Liver (tissue), 9 donors: Measurements from ENCODE around the gene CMTR2. TPM values are rescaled to one million over a fixed set of nuclear protein-coding genes. Genes with fewer than 3 reads are reported as not detected.

Experiments
- DNase-seq: peaks from one replicate; pipeline ENCODE4 v3.0.0-alpha.2; 2017; ENCODE audit warnings: low spot score
- H3K27ac ChIP-seq, 2 donors: one replicate each; pipeline ENCODE4 v1.7.0; 2013; ENCODE audit warnings: inconsistent platforms in 2 of 2, low read length in 2 of 2, control low read depth in 1 of 2, low read depth in 1 of 2, mild to moderate bottlenecking in 1 of 2
- H3K27me3 ChIP-seq, 4 donors: one replicate each; pipeline versions ENCODE4 v1.6.1 to v1.7.0; 2013; ENCODE audit warnings: low read length in 3 of 4, inconsistent platforms in 1 of 4, mild to moderate bottlenecking in 1 of 4, moderate library complexity in 1 of 4; ENCODE audit not compliant: control insufficient read depth in 4 of 4, insufficient read depth in 4 of 4
- H3K36me3 ChIP-seq, 4 donors: one replicate each; pipeline versions ENCODE4 v1.6.1 to v1.7.0; 2013; ENCODE audit warnings: low read length in 3 of 4, mild to moderate bottlenecking in 3 of 4, low read depth in 1 of 4, moderate library complexity in 1 of 4; ENCODE audit not compliant: control insufficient read depth in 4 of 4, insufficient read depth in 3 of 4
- H3K4me1 ChIP-seq, 4 donors: one replicate each; pipeline versions ENCODE4 v1.6.1 to v1.7.0; 2013; ENCODE audit warnings: low read length in 3 of 4, mild to moderate bottlenecking in 3 of 4, moderate library complexity in 1 of 4; ENCODE audit not compliant: control insufficient read depth in 4 of 4, insufficient read depth in 4 of 4
- H3K4me3 ChIP-seq, 3 donors: one replicate each; pipeline versions ENCODE4 v1.6.1 to v1.7.0; 2013; ENCODE audit warnings: low read length in 3 of 3, control low read depth in 1 of 3, low read depth in 1 of 3, mild to moderate bottlenecking in 1 of 3
- H3K9ac ChIP-seq, 2 donors: one replicate each; pipeline ENCODE4 v1.7.0; 2013; ENCODE audit warnings: low read length in 2 of 2, mild to moderate bottlenecking in 2 of 2, moderate library complexity in 2 of 2, control low read depth in 1 of 2, low read depth in 1 of 2
- H3K9me3 ChIP-seq, 4 donors: one replicate each; pipeline versions ENCODE4 v1.6.1 to v1.7.0; 2013; ENCODE audit warnings: low read length in 3 of 4; ENCODE audit not compliant: control insufficient read depth in 4 of 4
- EGR1 ChIP-seq, 2 donors: IDR thresholded peaks; 2 replicates each; pipeline ENCODE4 v1.6.1; 2016 to 2018; ENCODE audit warnings: antibody characterized with exemption in 2 of 2, low read depth in 2 of 2
- FOXA1 ChIP-seq: IDR thresholded peaks from 2 replicates; pipeline ENCODE4 v1.6.1; 2016; ENCODE audit warnings: antibody characterized with exemption
- FOXA2 ChIP-seq: IDR thresholded peaks from 2 replicates; pipeline ENCODE4 v1.6.1; 2016; ENCODE audit warnings: antibody characterized with exemption
- GABPA ChIP-seq, 2 donors: IDR thresholded peaks in 1 of 2; conservative IDR thresholded peaks in 1 of 2; 2 replicates each; pipeline ENCODE4 v1.6.1; 2016; ENCODE audit warnings: antibody characterized with exemption in 2 of 2, mild to moderate bottlenecking in 1 of 2, moderate library complexity in 1 of 2
- HNF4A ChIP-seq, 2 donors: conservative IDR thresholded peaks; 2 replicates each; pipeline ENCODE4 v1.6.1; 2016; ENCODE audit warnings: antibody characterized with exemption in 2 of 2, mild to moderate bottlenecking in 2 of 2
- JUND ChIP-seq, 2 donors: IDR thresholded peaks; 2 replicates each; pipeline ENCODE4 v1.6.1; 2016; ENCODE audit warnings: antibody characterized with exemption in 2 of 2
- NR2F2 ChIP-seq: IDR thresholded peaks from 2 replicates; pipeline ENCODE4 v1.6.1; 2016; ENCODE audit warnings: antibody characterized with exemption
- RAD21 ChIP-seq, 2 donors: IDR thresholded peaks; 2 replicates each; pipeline ENCODE4 v1.6.1; 2016; ENCODE audit warnings: antibody characterized with exemption in 2 of 2, mild to moderate bottlenecking in 2 of 2
- SP1 ChIP-seq: IDR thresholded peaks from 2 replicates; pipeline ENCODE4 v1.6.1; 2018; ENCODE audit warnings: antibody characterized with exemption, mild to moderate bottlenecking
- TAF1 ChIP-seq: conservative IDR thresholded peaks from 2 replicates; pipeline ENCODE4 v1.6.1; 2016; ENCODE audit warnings: antibody characterized with exemption, mild to moderate bottlenecking
- YY1 ChIP-seq: IDR thresholded peaks from 2 replicates; pipeline ENCODE4 v1.6.1; 2016; ENCODE audit warnings: antibody characterized with exemption, mild to moderate bottlenecking
- WGBS: extraction: QIAGEN DNeasy Blood & Tissue Kit; methylation state at CpG from one replicate; pipeline ENCODE4 v1.1.7; 2013; 5-methylcytosine and 5-hydroxymethylcytosine counted together
- polyA plus RNA-seq, 2 donors: library from polyadenylated mRNA; stranded (reverse) in 1 of 2; unstranded in 1 of 2; fragments of 200-250 nt in 1 of 2; fragments of >200 nt in 1 of 2; fragmentation: Nextera tagmentation in 1 of 2; extraction: Ambion mirVana in 1 of 2; gene quantifications; one replicate each; pipeline versions ENCODE4 v1.2.1 to v1.2.3, GENCODE V29; 2013 to 2015
- total RNA-seq, 2 donors: library from RNA; depleted of rRNA; stranded (reverse); fragments of >200 nt; gene quantifications; one replicate each; pipeline ENCODE4 v1.2.3, GENCODE V29; 2014
- TF ChIP-seq, protein P1 (sequence below): IDR thresholded peaks from 2 replicates; pipeline ENCODE4 v1.6.1; 2016; ENCODE audit warnings: antibody characterized with exemption
- TF ChIP-seq, protein P2 (sequence below): IDR thresholded peaks from 2 replicates; pipeline ENCODE4 v1.6.1; 2016; ENCODE audit warnings: antibody characterized with exemption
- TF ChIP-seq, protein P3 (sequence below): fragments of 150-350 bp; IDR thresholded peaks from 2 replicates; pipeline ENCODE4 v1.5.1; 2017; ENCODE audit warnings: improper control_type of control experiment, low read depth, low read length; ENCODE audit not compliant: missing input control
- TF ChIP-seq, protein P4 (sequence below): IDR thresholded peaks from 2 replicates; pipeline ENCODE4 v1.6.1; 2016; ENCODE audit warnings: antibody characterized with exemption
- donor health status: healthy.
- donor health status: healthy.
- donor health status: healthy.
- donor health status: healthy.
- donor health status: healthy.

Gene CMTR2
- total and polyA plus RNA-seq, 4 donors, result 6.8 to 28.0 (median 15.0) TPM

- no peak overlapping the region for H3K9ac ChIP-seq
- no peaks in the 10 kb centered on the region for H3K27me3 ChIP-seq
- no peaks in the 10 kb centered on the region for H3K36me3 ChIP-seq
- H3K4me3 ChIP-seq, result no peak overlapping the region
- TF ChIP-seq, protein P1, sequence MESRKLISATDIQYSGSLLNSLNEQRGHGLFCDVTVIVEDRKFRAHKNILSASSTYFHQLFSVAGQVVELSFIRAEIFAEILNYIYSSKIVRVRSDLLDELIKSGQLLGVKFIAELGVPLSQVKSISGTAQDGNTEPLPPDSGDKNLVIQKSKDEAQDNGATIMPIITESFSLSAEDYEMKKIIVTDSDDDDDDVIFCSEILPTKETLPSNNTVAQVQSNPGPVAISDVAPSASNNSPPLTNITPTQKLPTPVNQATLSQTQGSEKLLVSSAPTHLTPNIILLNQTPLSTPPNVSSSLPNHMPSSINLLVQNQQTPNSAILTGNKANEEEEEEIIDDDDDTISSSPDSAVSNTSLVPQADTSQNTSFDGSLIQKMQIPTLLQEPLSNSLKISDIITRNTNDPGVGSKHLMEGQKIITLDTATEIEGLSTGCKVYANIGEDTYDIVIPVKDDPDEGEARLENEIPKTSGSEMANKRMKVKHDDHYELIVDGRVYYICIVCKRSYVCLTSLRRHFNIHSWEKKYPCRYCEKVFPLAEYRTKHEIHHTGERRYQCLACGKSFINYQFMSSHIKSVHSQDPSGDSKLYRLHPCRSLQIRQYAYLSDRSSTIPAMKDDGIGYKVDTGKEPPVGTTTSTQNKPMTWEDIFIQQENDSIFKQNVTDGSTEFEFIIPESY, result no peak
- no peak for TF ChIP-seq TAF1
- TF ChIP-seq HNF4A (conservative IDR thresholded peaks at IDR 0.05), result no peak
- TF ChIP-seq, protein P2, sequence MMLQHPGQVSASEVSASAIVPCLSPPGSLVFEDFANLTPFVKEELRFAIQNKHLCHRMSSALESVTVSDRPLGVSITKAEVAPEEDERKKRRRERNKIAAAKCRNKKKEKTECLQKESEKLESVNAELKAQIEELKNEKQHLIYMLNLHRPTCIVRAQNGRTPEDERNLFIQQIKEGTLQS, result no peak
- no peak for TF ChIP-seq FOXA1
- no peak for TF ChIP-seq YY1
- TF ChIP-seq, protein P3, sequence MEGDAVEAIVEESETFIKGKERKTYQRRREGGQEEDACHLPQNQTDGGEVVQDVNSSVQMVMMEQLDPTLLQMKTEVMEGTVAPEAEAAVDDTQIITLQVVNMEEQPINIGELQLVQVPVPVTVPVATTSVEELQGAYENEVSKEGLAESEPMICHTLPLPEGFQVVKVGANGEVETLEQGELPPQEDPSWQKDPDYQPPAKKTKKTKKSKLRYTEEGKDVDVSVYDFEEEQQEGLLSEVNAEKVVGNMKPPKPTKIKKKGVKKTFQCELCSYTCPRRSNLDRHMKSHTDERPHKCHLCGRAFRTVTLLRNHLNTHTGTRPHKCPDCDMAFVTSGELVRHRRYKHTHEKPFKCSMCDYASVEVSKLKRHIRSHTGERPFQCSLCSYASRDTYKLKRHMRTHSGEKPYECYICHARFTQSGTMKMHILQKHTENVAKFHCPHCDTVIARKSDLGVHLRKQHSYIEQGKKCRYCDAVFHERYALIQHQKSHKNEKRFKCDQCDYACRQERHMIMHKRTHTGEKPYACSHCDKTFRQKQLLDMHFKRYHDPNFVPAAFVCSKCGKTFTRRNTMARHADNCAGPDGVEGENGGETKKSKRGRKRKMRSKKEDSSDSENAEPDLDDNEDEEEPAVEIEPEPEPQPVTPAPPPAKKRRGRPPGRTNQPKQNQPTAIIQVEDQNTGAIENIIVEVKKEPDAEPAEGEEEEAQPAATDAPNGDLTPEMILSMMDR, result no peak
- no peak for TF ChIP-seq GABPA (IDR thresholded peaks at IDR 0.05 in 1 of 2, conservative IDR thresholded peaks at IDR 0.05 in 1 of 2)
- no peak overlapping the region for H3K27ac ChIP-seq
- no peaks in the 10 kb centered on the region for H3K4me1 ChIP-seq
- DNase-seq, result no peak
- WGBS, result 82% methylated on average over 4 of the region's 4 CpGs
- no peaks in the 10 kb centered on the region for H3K9me3 ChIP-seq
Measured at GRCh38 chr16:71254832-71255525, 34.2 kb downstream of the CMTR2 start.

GRCh38 chr16:71250461-71251235 is 38.6 kb downstream of the CMTR2 start:
- no peaks in the 10 kb centered on the region for H3K36me3 ChIP-seq
- H3K9me3 ChIP-seq, result no peaks in the 10 kb centered on the region
- no peak overlapping the region for H3K9ac ChIP-seq
- no peak overlapping the region for H3K4me3 ChIP-seq
- H3K27me3 ChIP-seq, result no peaks in the 10 kb centered on the region
- no peak for DNase-seq
- 89% methylated on average over 5 of the region's 5 CpGs for WGBS
- TF ChIP-seq, protein P4, sequence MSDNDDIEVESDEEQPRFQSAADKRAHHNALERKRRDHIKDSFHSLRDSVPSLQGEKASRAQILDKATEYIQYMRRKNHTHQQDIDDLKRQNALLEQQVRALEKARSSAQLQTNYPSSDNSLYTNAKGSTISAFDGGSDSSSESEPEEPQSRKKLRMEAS, result no peak
- TF ChIP-seq TAF1, result no peak
- no peak for TF ChIP-seq RAD21 (IDR thresholded peaks at IDR 0.05)
- no peak for TF ChIP-seq YY1
- no peak for TF ChIP-seq FOXA2
- TF ChIP-seq GABPA (IDR thresholded peaks at IDR 0.05 in 1 of 2, conservative IDR thresholded peaks at IDR 0.05 in 1 of 2), result no peak
- TF ChIP-seq JUND (IDR thresholded peaks at IDR 0.05), result no peak
- no peak for TF ChIP-seq FOXA1
- TF ChIP-seq EGR1 (IDR thresholded peaks at IDR 0.05; ENCODE audit: low read depth in 2 of 2), result no peak
- TF ChIP-seq NR2F2, result no peak
- no peak for TF ChIP-seq SP1
- TF ChIP-seq, protein P1, result no peak
- no peak for TF ChIP-seq HNF4A (conservative IDR thresholded peaks at IDR 0.05)
- no peak overlapping the region for H3K27ac ChIP-seq
- H3K4me1 ChIP-seq, result no peaks in the 10 kb centered on the region
